Endothelial cell of umbilical vein (primary cell): Measurements from ENCODE around the gene FIBCD1. TPM values are rescaled to one million over a fixed set of nuclear protein-coding genes. Genes with fewer than 3 reads are reported as not detected.

Source experiments
- BruUV-seq: library from RNA; stranded (reverse); fragments of 400-500 nt; replicated peaks from 2 replicates; lab custom pipeline; 2021; lab: Mats Ljungman, UMichigan
- CTCF ChIA-PET: fragments of 300-600, 350-600 bp; sonication (Branson Sonifier 250); formaldehyde crosslinking; loops from one replicate; lab custom pipeline; 2021; ENCODE audit warnings: antibody characterized with exemption, inconsistent platforms; lab: Charles Lee
- POLR2A ChIA-PET: fragments of 300-600, 350-600 bp; sonication (Branson Sonifier 250); formaldehyde crosslinking; loops from one replicate; lab custom pipeline; 2021; ENCODE audit warnings: antibody characterized with exemption, inconsistent platforms; lab: Charles Lee
- DNase-seq: peaks from one replicate; pipeline ENCODE4 v3.0.0-alpha.2; 2011; ENCODE audit warnings: low read depth, low spot score
- FAIRE-seq: peaks from 2 replicates; lab custom pipeline; 2011; peaks lifted over from hg19 to GRCh38; lab: Jason Lieb, UNC
- H2AFZ ChIP-seq: 2 replicates; pipeline ENCODE4 v1.6.0; 2012; ENCODE audit warnings: low read depth, low read length, control low read depth, inconsistent platforms
- H3K27ac ChIP-seq: 2 replicates; pipeline ENCODE4 v1.5.1; 2011; ENCODE audit warnings: low read depth, mild to moderate bottlenecking, control low read depth, low read length, moderate library complexity; ENCODE audit not compliant: insufficient read depth
- H3K27me3 ChIP-seq, 2 experiments: 2 replicates each; pipeline versions ENCODE4 v1.6.0 to v1.6.1; 2011; ENCODE audit warnings: low read length in 2 of 2, mixed read lengths in 1 of 2; ENCODE audit not compliant: control insufficient read depth in 2 of 2, insufficient read depth in 2 of 2
- H3K36me3 ChIP-seq, 2 experiments: 2 replicates in 1 of 2; 3 replicates in 1 of 2; pipeline ENCODE4 v1.5.1; 2011; ENCODE audit warnings: low read length in 2 of 2, mild to moderate bottlenecking in 1 of 2, moderate library complexity in 1 of 2; ENCODE audit not compliant: control insufficient read depth in 2 of 2, insufficient read depth in 2 of 2; ENCODE audit errors: extremely low read depth in 1 of 2
- H3K4me1 ChIP-seq: 3 replicates; pipeline ENCODE4 v1.5.1; 2011; ENCODE audit warnings: mild to moderate bottlenecking, low read length; ENCODE audit not compliant: control insufficient read depth, insufficient read depth; ENCODE audit errors: extremely low read depth
- H3K4me2 ChIP-seq: 2 replicates; pipeline ENCODE4 v1.6.1; 2011; ENCODE audit warnings: low read length, control low read depth, mixed read lengths; ENCODE audit not compliant: insufficient read depth
- H3K4me3 ChIP-seq, 3 experiments: fragments of 200-600 bp in 1 of 3; sonication (generic), shearing (Covaris generic) in 1 of 3; replicated peaks in 1 of 3; 2 replicates each; pipeline ENCODE4 v1.5.1; 2011 to 2016; ENCODE audit warnings: control low read depth in 3 of 3, low read length in 3 of 3, mild to moderate bottlenecking in 2 of 3, inconsistent platforms in 1 of 3, low read depth in 1 of 3, moderate library complexity in 1 of 3; ENCODE audit not compliant: insufficient read depth in 1 of 3
- H3K79me2 ChIP-seq: 2 replicates; pipeline ENCODE4 v1.6.0; 2012; ENCODE audit warnings: low read length, inconsistent platforms; ENCODE audit not compliant: control insufficient read depth, insufficient read depth
- H3K9ac ChIP-seq: replicated peaks from 2 replicates; pipeline ENCODE3; 2011; ENCODE audit warnings: low read length, control low read depth; ENCODE audit not compliant: insufficient read depth; ENCODE audit errors: extremely low read depth
- H3K9me1 ChIP-seq: replicated peaks from 3 replicates; pipeline ENCODE4 v1.6.0; 2011; ENCODE audit warnings: mild to moderate bottlenecking, low read length; ENCODE audit not compliant: control insufficient read depth, insufficient read depth; ENCODE audit errors: extremely low read depth
- H3K9me3 ChIP-seq: replicated peaks from 2 replicates; pipeline ENCODE4 v1.5.1; 2012; ENCODE audit warnings: low read length, inconsistent platforms; ENCODE audit not compliant: control insufficient read depth, insufficient read depth
- H4K20me1 ChIP-seq: replicated peaks from 2 replicates; pipeline ENCODE3; 2011; ENCODE audit warnings: mild to moderate bottlenecking, low read length; ENCODE audit not compliant: control insufficient read depth, insufficient read depth; ENCODE audit errors: extremely low read depth
- CTCF ChIP-seq, 2 donors: IDR thresholded peaks; 1 replicate in 1 of 2; 2 replicates in 1 of 2; pipeline ENCODE4 v1.5.1; 2011; ENCODE audit warnings: low read length in 2 of 2, mild to moderate bottlenecking in 2 of 2, moderate library complexity in 2 of 2, control low read depth in 1 of 2, inconsistent platforms in 1 of 2, low read depth in 1 of 2; ENCODE audit not compliant: insufficient read depth in 1 of 2; ENCODE audit errors: extremely low read depth in 1 of 2
- EZH2 ChIP-seq: IDR thresholded peaks from 2 replicates; pipeline ENCODE4 v1.6.1; 2012; ENCODE audit warnings: borderline replicate concordance, low read depth, mild to moderate bottlenecking, moderate library complexity, low read length, inconsistent platforms; ENCODE audit not compliant: severe bottlenecking
- FOS ChIP-seq: IDR thresholded peaks from 2 replicates; pipeline ENCODE4 v1.6.1; 2011; ENCODE audit warnings: mild to moderate bottlenecking, low read length, moderate library complexity, borderline replicate concordance; ENCODE audit not compliant: insufficient read depth
- GATA2 ChIP-seq: IDR thresholded peaks from 2 replicates; pipeline ENCODE4 v1.7.0; 2011; ENCODE audit warnings: low read depth, mild to moderate bottlenecking, moderate library complexity, mixed read lengths, low read length; ENCODE audit not compliant: insufficient read length, insufficient read depth
- JUN ChIP-seq: IDR thresholded peaks from 2 replicates; pipeline ENCODE4 v1.6.1; 2011; ENCODE audit warnings: borderline replicate concordance, low read depth; ENCODE audit not compliant: insufficient read length, insufficient read depth
- MAX ChIP-seq: IDR thresholded peaks from 2 replicates; pipeline ENCODE4 v1.6.1; 2011; ENCODE audit not compliant: insufficient read depth, insufficient read length
- MYC ChIP-seq: IDR thresholded peaks from one replicate; pipeline ENCODE4 v1.6.1; 2011; ENCODE audit warnings: mild to moderate bottlenecking, low read depth, low read length
- POLR2A ChIP-seq: IDR thresholded peaks from 2 replicates; pipeline ENCODE4 v1.6.1; 2012; ENCODE audit warnings: low read depth, mild to moderate bottlenecking, control low read depth, low read length
- POLR2AphosphoS5 ChIP-seq: IDR thresholded peaks from 2 replicates; pipeline ENCODE4 v1.6.1; 2012; ENCODE audit warnings: low read depth, mild to moderate bottlenecking, control low read depth, low read length, moderate library complexity; ENCODE audit not compliant: insufficient read depth
- dilution Hi-C: fragments of 300-500 bp; cut with MboI; formaldehyde crosslinking; loops from one replicate; pipeline ENCODE4 v1.15.0; 2019; ENCODE audit warnings: low sequenced_read_pairs; ENCODE audit not compliant: extremely low pct_ligation_motif_present
- intact Hi-C: fragments of 100-400 bp; cut with micrococcal nuclease; formaldehyde crosslinking; loops from one replicate; pipeline ENCODE4 v1.10.0; 2022
- polyA plus RNA-seq, 4 experiments: library from polyadenylated mRNA; depleted of rRNA in 3 of 4; stranded (reverse) in 3 of 4; unstranded in 1 of 4; fragments of >200 nt; gene quantifications; 2 replicates each; pipeline versions ENCODE4 v1.2.1 to v1.2.3, GENCODE V29; 2011 to 2012; ENCODE audit warnings: missing spikeins in 1 of 4
- total RNA-seq: library from RNA; stranded (reverse); gene quantifications from 2 replicates; pipeline ENCODE4 v1.2.3, GENCODE V29; 2021

FIBCD1 gene
- total and polyA plus RNA-seq, 2 donors (not counting 3 experiments of a cell fraction or from before 2014, with no cell fraction given) = 0.14 TPM; not detected in 1

GRCh38 chr9:130895481-130896232, 43.4 kb downstream of the FIBCD1 start:
- no peaks in the 10 kb centered on the region for H3K27me3 ChIP-seq
- no TSS peak for BruUV-seq
- no peaks in the 10 kb centered on the region for H4K20me1 ChIP-seq
- intact Hi-C loops (loop anchor here (2.0 kb wide), 1 partner anchor 45 kb away; no protein-coding TSS in a partner anchor), dilution Hi-C loops (no loop called here)
- no peak overlapping the region for H3K4me3 ChIP-seq
- H3K27ac ChIP-seq = no peak overlapping the region
- no peaks in the 10 kb centered on the region for H3K9me3 ChIP-seq
- H2AFZ ChIP-seq = no peak overlapping the region
- DNase-seq (no peak), FAIRE-seq (no peak)
- no peak overlapping the region for H3K9ac ChIP-seq
- H3K4me2 ChIP-seq = no peak overlapping the region
- H3K36me3 ChIP-seq = peaks cover 2 to 14% of the 10 kb centered on the region in 2 experiments
- no peaks in the 10 kb centered on the region for H3K9me1 ChIP-seq
- ChIA-PET CTCF (interaction anchor here (1.2 to 4.4 kb wide), 3 partner anchors 103 to 195 kb away, joined by 3 to 46 read pairs (median 27); no protein-coding TSS in a partner anchor), POLR2A (no interaction called here)
- no peaks in the 10 kb centered on the region for H3K4me1 ChIP-seq
- H3K79me2 ChIP-seq = no peaks in the 10 kb centered on the region
- TF ChIP-seq POLR2AphosphoS5 (no peak), FOS (no peak), CTCF (IDR thresholded peaks at IDR 0.05; ENCODE audit: extremely low read depth in 1 of 2, insufficient read depth in 1 of 2, low read depth in 1 of 2, low read length in 2 of 2) (no peak), MAX (no peak), EZH2 (no peak), POLR2A (no peak), GATA2 (no peak), MYC (no peak), JUN (no peak)
